Measurements from ENCODE around the gene BPIFA2. TPM values are rescaled to one million over a fixed set of nuclear protein-coding genes. Genes with fewer than 3 reads are reported as not detected.

Gene BPIFA2
- total RNA-seq, 1 donor, result not detected

- H2AFZ ChIP-seq (ENCODE audit: low read length), result no peak overlapping the region
- no peaks in the 10 kb centered on the region for H3K79me2 ChIP-seq (ENCODE audit: insufficient read depth, low read length)
- no peaks in the 10 kb centered on the region for H3K4me1 ChIP-seq (ENCODE audit: insufficient read depth, low read length)
- DNase-seq (ENCODE audit: insufficient read length, low spot score, missing footprints), result no peak
- H3K27ac ChIP-seq (ENCODE audit: low read depth, low read length), result no peak overlapping the region
- TF ChIP-seq CTCF (IDR thresholded peaks at IDR 0.05; ENCODE audit: extremely low read depth, low read depth, low read length), result no peak
- no peaks in the 10 kb centered on the region for H3K36me3 ChIP-seq (ENCODE audit: insufficient read depth, low read length)
- peaks cover 3% of the 10 kb centered on the region for H3K27me3 ChIP-seq (ENCODE audit: insufficient read depth, low read length)
- no peak overlapping the region for H3K4me3 ChIP-seq (ENCODE audit: insufficient read depth, low read length)
- H3K4me2 ChIP-seq (ENCODE audit: insufficient read depth, low read length), result no peak overlapping the region
- H3K9me3 ChIP-seq (ENCODE audit: low read depth, low read length), result peaks cover 3% of the 10 kb centered on the region
- H4K20me1 ChIP-seq (ENCODE audit: insufficient read depth, low read length), result no peaks in the 10 kb centered on the region
Observed at GRCh38 chr20:33172781-33173180, 4.8 kb downstream of the BPIFA2 start.

- no peaks in the 10 kb centered on the region for H3K36me3 ChIP-seq (ENCODE audit: insufficient read depth, low read length)
- H4K20me1 ChIP-seq (ENCODE audit: insufficient read depth, low read length), result no peaks in the 10 kb centered on the region
- no peak for DNase-seq (ENCODE audit: insufficient read length, low spot score, missing footprints)
- peaks cover 3% of the 10 kb centered on the region for H3K27me3 ChIP-seq (ENCODE audit: insufficient read depth, low read length)
- no peak for TF ChIP-seq CTCF (IDR thresholded peaks at IDR 0.05; ENCODE audit: extremely low read depth, low read depth, low read length)
- H3K79me2 ChIP-seq (ENCODE audit: insufficient read depth, low read length), result no peaks in the 10 kb centered on the region
- H3K4me2 ChIP-seq (ENCODE audit: insufficient read depth, low read length), result no peak overlapping the region
- no peak overlapping the region for H2AFZ ChIP-seq (ENCODE audit: low read length)
- no peak overlapping the region for H3K27ac ChIP-seq (ENCODE audit: low read depth, low read length)
- no peak overlapping the region for H3K4me3 ChIP-seq (ENCODE audit: insufficient read depth, low read length)
- no peaks in the 10 kb centered on the region for H3K4me1 ChIP-seq (ENCODE audit: insufficient read depth, low read length)
- H3K9me3 ChIP-seq (ENCODE audit: low read depth, low read length), result no peaks in the 10 kb centered on the region
Observed at GRCh38 chr20:33175123-33175522, 7.2 kb downstream of the BPIFA2 start.

- H3K4me3 ChIP-seq (ENCODE audit: insufficient read depth, low read length), result no peak overlapping the region
- H2AFZ ChIP-seq (ENCODE audit: low read length), result no peak overlapping the region
- H4K20me1 ChIP-seq (ENCODE audit: insufficient read depth, low read length), result no peaks in the 10 kb centered on the region
- H3K27me3 ChIP-seq (ENCODE audit: insufficient read depth, low read length), result peaks cover 3% of the 10 kb centered on the region
- no peaks in the 10 kb centered on the region for H3K4me1 ChIP-seq (ENCODE audit: insufficient read depth, low read length)
- no peaks in the 10 kb centered on the region for H3K9me3 ChIP-seq (ENCODE audit: low read depth, low read length)
- no peak overlapping the region for H3K27ac ChIP-seq (ENCODE audit: low read depth, low read length)
- no peak for TF ChIP-seq CTCF (IDR thresholded peaks at IDR 0.05; ENCODE audit: extremely low read depth, low read depth, low read length)
- no peak for DNase-seq (ENCODE audit: insufficient read length, low spot score, missing footprints)
- no peaks in the 10 kb centered on the region for H3K79me2 ChIP-seq (ENCODE audit: insufficient read depth, low read length)
- no peak overlapping the region for H3K4me2 ChIP-seq (ENCODE audit: insufficient read depth, low read length)
- H3K36me3 ChIP-seq (ENCODE audit: insufficient read depth, low read length), result no peaks in the 10 kb centered on the region
Observed at GRCh38 chr20:33176101-33176500, 8.1 kb downstream of the BPIFA2 start.

GRCh38 chr20:33177866-33178265 lies 9.9 kb downstream of the BPIFA2 start:
- Histone ChIP-seq H3K27ac (ENCODE audit: low read depth, low read length) (no peak overlapping the region), H4K20me1 (ENCODE audit: insufficient read depth, low read length) (no peaks in the 10 kb centered on the region), H2AFZ (ENCODE audit: low read length) (no peak overlapping the region), H3K9me3 (ENCODE audit: low read depth, low read length) (no peaks in the 10 kb centered on the region), H3K27me3 (ENCODE audit: insufficient read depth, low read length) (peaks cover 3% of the 10 kb centered on the region), H3K79me2 (ENCODE audit: insufficient read depth, low read length) (no peaks in the 10 kb centered on the region), H3K4me3 (ENCODE audit: insufficient read depth, low read length) (no peak overlapping the region), H3K36me3 (ENCODE audit: insufficient read depth, low read length) (no peaks in the 10 kb centered on the region), H3K4me1 (ENCODE audit: insufficient read depth, low read length) (no peaks in the 10 kb centered on the region), H3K4me2 (ENCODE audit: insufficient read depth, low read length) (no peak overlapping the region)
- TF ChIP-seq CTCF (IDR thresholded peaks at IDR 0.05; ENCODE audit: extremely low read depth, low read depth, low read length), result no peak
- DNase-seq (ENCODE audit: insufficient read length, low spot score, missing footprints), result no peak
